DMS 273 treated with DMSO at 0.1 percent for 48 hours (cell line): ENCODE measurements around the gene BUD23.
A peak's percentile ranks its signal among the peaks of the same experiment; 100 is the strongest.

Experiments used
- DNase-seq: peaks from one replicate; lab custom pipeline; 2025; lab: John Stamatoyannopoulos, UW

The BUD23 gene

GRCh38 chr7:73741600-73741999 is 58.2 kb downstream of the BUD23 start:
- DNase-seq, result peak; percentile 49

- DNase-seq, result no peak
Observed at GRCh38 chr7:73742338-73742752, 58.9 kb downstream of the BUD23 start.

DNA sequence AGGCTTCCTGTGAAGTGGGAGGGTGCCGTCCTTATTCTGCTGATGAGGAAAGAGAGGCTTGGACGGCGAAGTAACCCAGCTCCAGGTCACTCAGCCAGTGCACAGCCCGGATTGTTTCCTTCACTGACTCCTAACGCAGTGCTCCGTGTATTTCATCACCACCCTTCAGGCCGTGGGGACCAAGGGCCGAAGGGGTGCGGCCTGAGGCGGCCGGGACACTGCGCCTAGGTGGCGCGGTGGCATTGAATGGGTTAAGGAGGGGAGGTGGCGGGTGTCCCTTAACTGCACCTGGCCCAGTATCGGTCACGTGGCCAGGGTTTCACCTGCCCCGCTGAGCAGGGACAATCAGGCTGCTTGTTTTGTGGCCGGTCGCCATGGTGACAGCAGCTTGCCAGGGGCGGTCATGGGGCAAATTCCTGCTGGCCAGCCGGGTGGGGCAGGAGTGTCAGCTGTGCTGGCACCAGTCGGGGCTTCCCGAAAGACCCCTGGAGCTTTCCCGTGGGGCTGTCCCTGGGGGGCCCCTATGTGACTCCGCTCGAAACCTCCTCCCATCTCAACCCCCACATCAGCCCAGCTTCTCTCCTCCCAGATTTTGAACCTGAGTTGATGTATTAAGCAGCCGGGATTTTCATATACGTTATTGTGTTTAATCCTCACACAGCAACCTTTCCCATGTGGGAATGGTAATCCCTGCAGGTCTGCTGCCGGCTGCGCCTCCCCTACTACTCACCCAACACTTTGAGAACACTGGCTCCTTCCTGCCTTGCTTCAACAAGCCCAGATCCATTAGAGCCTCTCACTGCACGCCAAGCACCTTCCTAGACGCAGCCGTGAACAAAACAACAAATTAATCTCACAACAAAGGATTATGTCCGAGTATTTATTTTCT is 59.6 kb downstream of the BUD23 start:
- DNase-seq, result no peak

GRCh38 chr7:73746378-73746777 is 63.0 kb downstream of the BUD23 start:
- DNase-seq, result peak; percentile 52
